ENCODE measurements around the gene KCNJ1.
A peak's percentile ranks its signal among the peaks of the same experiment; 100 is the strongest.

The KCNJ1 gene

GRCh38 chr11:128867277-128867676 is at the start of gene KCNJ1:
Gene KCNJ1, minus strand, starts transcription at chr11:128867296. Its CDS starts 27,053 bp downstream, at chr11:128840243.
- no peak for DNase-seq (ENCODE audit: low spot score)

- DNase-seq (ENCODE audit: low spot score): no peak
Measured at GRCh38 chr11:128916681-128917080, 49.6 kb upstream of the KCNJ1 start.

GRCh38 chr11:128916037-128916572 is 49.0 kb upstream of the KCNJ1 start:
- no peak for DNase-seq (ENCODE audit: low spot score)

- DNase-seq (ENCODE audit: low spot score): no peak
Measured at GRCh38 chr11:128915149-128915521, 48.0 kb upstream of the KCNJ1 start.

- DNase-seq (ENCODE audit: low spot score): no peak
Measured at GRCh38 chr11:128914216-128915148, 47.4 kb upstream of the KCNJ1 start.

- DNase-seq (ENCODE audit: low spot score): no peak
Measured at GRCh38 chr11:128913806-128914205, 46.7 kb upstream of the KCNJ1 start.

GRCh38 chr11:128911701-128912100 is 44.6 kb upstream of the KCNJ1 start:
- DNase-seq (ENCODE audit: low spot score): no peak

- no peak for DNase-seq (ENCODE audit: low spot score)
Measured at GRCh38 chr11:128911239-128911638, 44.1 kb upstream of the KCNJ1 start.

- no peak for DNase-seq (ENCODE audit: low spot score)
Measured at GRCh38 chr11:128910576-128910975, 43.5 kb upstream of the KCNJ1 start.

GRCh38 chr11:128909438-128910125 is 42.5 kb upstream of the KCNJ1 start:
- DNase-seq (ENCODE audit: low spot score): no peak

- DNase-seq (ENCODE audit: low spot score): peak; percentile 88
Measured at GRCh38 chr11:128908391-128909246, 41.5 kb upstream of the KCNJ1 start.

GRCh38 chr11:128907585-128907984 is 40.5 kb upstream of the KCNJ1 start:
- no peak for DNase-seq (ENCODE audit: low spot score)

GRCh38 chr11:128906185-128907050 is 39.3 kb upstream of the KCNJ1 start:
- no peak for DNase-seq (ENCODE audit: low spot score)

GRCh38 chr11:128905345-128906184 is 38.5 kb upstream of the KCNJ1 start:
- DNase-seq (ENCODE audit: low spot score): peak; percentile 73

- peak; percentile 72 for DNase-seq (ENCODE audit: low spot score)
Measured at GRCh38 chr11:128904656-128905344, 37.7 kb upstream of the KCNJ1 start.

GRCh38 chr11:128904303-128904655 is 37.2 kb upstream of the KCNJ1 start:
- no peak for DNase-seq (ENCODE audit: low spot score)

GRCh38 chr11:128903248-128904061 is 36.4 kb upstream of the KCNJ1 start:
- peak; percentile 33 for DNase-seq (ENCODE audit: low spot score)

- DNase-seq (ENCODE audit: low spot score): peak; percentile 74
Measured at GRCh38 chr11:128902515-128903066, 35.5 kb upstream of the KCNJ1 start.
